Tibial nerve (tissue), 4 donors: ENCODE measurements around the gene MICAL2. TPM values are rescaled to one million over a fixed set of nuclear protein-coding genes. Genes with fewer than 3 reads are reported as not detected.
A peak's percentile ranks its signal among the peaks of the same experiment; 100 is the strongest.

ENCODE experiments used
- DNase-seq, 2 donors: peaks; one replicate each; pipeline ENCODE4 v3.0.0-alpha.2; 2019; ENCODE audit warnings: low spot score in 2 of 2
- H3K27ac ChIP-seq, 4 donors: fragments of 200-600 bp; sonication (generic) in 3 of 4; one replicate each; pipeline ENCODE4 v1.5.1; 2017 to 2019; ENCODE audit warnings: mild to moderate bottlenecking in 1 of 4
- H3K27me3 ChIP-seq, 2 donors: fragments of 200-600 bp; sonication (generic) in 1 of 2; one replicate each; pipeline versions ENCODE4 v1.5.1 to v1.6.0; 2017 to 2019
- H3K36me3 ChIP-seq, 3 donors: fragments of 200-600 bp; sonication (generic); one replicate each; pipeline ENCODE4 v1.5.1; 2018 to 2019
- H3K4me1 ChIP-seq, 4 donors: fragments of 200-600 bp; sonication (generic) in 3 of 4; one replicate each; pipeline ENCODE4 v1.5.1; 2017 to 2019
- H3K4me3 ChIP-seq, 4 donors: fragments of 200-600 bp; sonication (generic) in 3 of 4; one replicate each; pipeline ENCODE4 v1.5.1; 2017 to 2019; ENCODE audit warnings: mild to moderate bottlenecking in 1 of 4, moderate library complexity in 1 of 4
- H3K9me3 ChIP-seq, 4 donors: fragments of 200-600 bp; sonication (generic) in 3 of 4; one replicate each; pipeline ENCODE4 v1.5.1; 2017 to 2019
- EP300 ChIP-seq, 2 donors: sonication (generic); formaldehyde crosslinking; IDR thresholded peaks; one replicate each; pipeline ENCODE4 v1.6.1; 2017; ENCODE audit warnings: antibody characterized with exemption in 2 of 2, mild to moderate bottlenecking in 1 of 2
- POLR2A ChIP-seq, 2 donors: fragments of 450-650 bp; IDR thresholded peaks; one replicate each; pipeline ENCODE4 v1.6.1; 2017; ENCODE audit warnings: antibody characterized with exemption in 2 of 2, mild to moderate bottlenecking in 2 of 2, moderate library complexity in 2 of 2
- WGBS, 2 donors: methylation state at CpG; one replicate each; pipeline ENCODE4 v1.1.5; 2018; 5-methylcytosine and 5-hydroxymethylcytosine counted together
- total RNA-seq, 4 donors: library from RNA; depleted of rRNA; stranded (reverse); fragments of >200 nt; gene quantifications; one replicate each; pipeline ENCODE4 v1.1.0, GENCODE V29; 2016
- TF ChIP-seq, protein P1 (sequence below), 5 experiments: fragments of 200-600 bp in 3 of 5; fragments of 450-650 bp in 2 of 5; sonication (generic) in 3 of 5; IDR thresholded peaks; one replicate each; pipeline ENCODE4 v1.5.1; 2016 to 2019; ENCODE audit warnings: antibody characterized with exemption in 5 of 5, mild to moderate bottlenecking in 3 of 5, moderate library complexity in 2 of 5

MICAL2 gene
- total RNA-seq, 4 donors from 2014 or later: 87.0 to 136 (median 101) TPM

DNA sequence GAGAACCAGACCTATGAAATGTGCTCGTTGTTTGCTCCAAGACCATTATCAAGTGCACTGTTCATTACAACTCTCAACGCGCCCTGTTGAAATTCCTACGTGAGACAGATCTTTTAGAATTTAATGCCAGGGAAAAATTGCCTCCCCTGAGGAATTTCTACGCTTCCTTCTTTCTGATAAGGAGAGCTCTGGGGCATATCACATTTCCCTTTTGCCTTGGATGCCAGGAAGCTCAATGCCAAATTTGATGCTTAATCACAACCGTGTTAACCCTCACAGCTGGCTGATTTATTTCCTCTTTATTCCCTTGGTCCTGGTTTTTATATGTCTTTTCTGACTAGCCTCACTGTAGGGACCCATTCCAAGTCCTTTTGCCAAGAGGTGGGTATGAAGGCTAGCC lies 109.4 kb downstream of the MICAL2 start:
- Histone ChIP-seq H3K27me3 (no peaks in the 10 kb centered on the region), H3K4me1 (peaks cover 0 to 46% (median 26%) of the 10 kb centered on the region in 4 donors), H3K27ac (peak overlapping the region in 2 of 4 donors; percentile 32 to 71), H3K9me3 (no peaks in the 10 kb centered on the region), H3K4me3 (no peak overlapping the region), H3K36me3 (peaks cover 0 to 33% (median 0%) of the 10 kb centered on the region in 3 donors)
- TF ChIP-seq POLR2A (IDR thresholded peaks at IDR 0.05): no peak
- TF ChIP-seq, protein P1, sequence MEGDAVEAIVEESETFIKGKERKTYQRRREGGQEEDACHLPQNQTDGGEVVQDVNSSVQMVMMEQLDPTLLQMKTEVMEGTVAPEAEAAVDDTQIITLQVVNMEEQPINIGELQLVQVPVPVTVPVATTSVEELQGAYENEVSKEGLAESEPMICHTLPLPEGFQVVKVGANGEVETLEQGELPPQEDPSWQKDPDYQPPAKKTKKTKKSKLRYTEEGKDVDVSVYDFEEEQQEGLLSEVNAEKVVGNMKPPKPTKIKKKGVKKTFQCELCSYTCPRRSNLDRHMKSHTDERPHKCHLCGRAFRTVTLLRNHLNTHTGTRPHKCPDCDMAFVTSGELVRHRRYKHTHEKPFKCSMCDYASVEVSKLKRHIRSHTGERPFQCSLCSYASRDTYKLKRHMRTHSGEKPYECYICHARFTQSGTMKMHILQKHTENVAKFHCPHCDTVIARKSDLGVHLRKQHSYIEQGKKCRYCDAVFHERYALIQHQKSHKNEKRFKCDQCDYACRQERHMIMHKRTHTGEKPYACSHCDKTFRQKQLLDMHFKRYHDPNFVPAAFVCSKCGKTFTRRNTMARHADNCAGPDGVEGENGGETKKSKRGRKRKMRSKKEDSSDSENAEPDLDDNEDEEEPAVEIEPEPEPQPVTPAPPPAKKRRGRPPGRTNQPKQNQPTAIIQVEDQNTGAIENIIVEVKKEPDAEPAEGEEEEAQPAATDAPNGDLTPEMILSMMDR (IDR thresholded peaks at IDR 0.05): no peak
- no peak for TF ChIP-seq EP300 (IDR thresholded peaks at IDR 0.05)
- DNase-seq: no peak
- whole genome bisulfite sequencing, 2 donors: 68 to 75% methylated on average over 6 of the region's 6 CpGs

- Histone ChIP-seq H3K27ac (peak overlapping the region in 2 of 4 donors; percentile 32 to 71), H3K36me3 (peaks cover 0 to 33% (median 0%) of the 10 kb centered on the region in 3 donors), H3K4me1 (peaks cover 0 to 46% (median 26%) of the 10 kb centered on the region in 4 donors), H3K9me3 (no peaks in the 10 kb centered on the region), H3K27me3 (no peaks in the 10 kb centered on the region), H3K4me3 (no peak overlapping the region)
- TF ChIP-seq POLR2A (IDR thresholded peaks at IDR 0.05): no peak
- TF ChIP-seq, protein P1 (IDR thresholded peaks at IDR 0.05): no peak
- TF ChIP-seq EP300 (IDR thresholded peaks at IDR 0.05): peak in 1 of 2 donors; percentile 32
- WGBS, 2 donors: 55 to 57% methylated on average over 11 of the region's 11 CpGs
- peak in 1 of 2 donors; percentile 37 for DNase-seq
These were observed 109.9 kb downstream of the MICAL2 start for GRCh38 chr11:12220305-12220704.

DNA sequence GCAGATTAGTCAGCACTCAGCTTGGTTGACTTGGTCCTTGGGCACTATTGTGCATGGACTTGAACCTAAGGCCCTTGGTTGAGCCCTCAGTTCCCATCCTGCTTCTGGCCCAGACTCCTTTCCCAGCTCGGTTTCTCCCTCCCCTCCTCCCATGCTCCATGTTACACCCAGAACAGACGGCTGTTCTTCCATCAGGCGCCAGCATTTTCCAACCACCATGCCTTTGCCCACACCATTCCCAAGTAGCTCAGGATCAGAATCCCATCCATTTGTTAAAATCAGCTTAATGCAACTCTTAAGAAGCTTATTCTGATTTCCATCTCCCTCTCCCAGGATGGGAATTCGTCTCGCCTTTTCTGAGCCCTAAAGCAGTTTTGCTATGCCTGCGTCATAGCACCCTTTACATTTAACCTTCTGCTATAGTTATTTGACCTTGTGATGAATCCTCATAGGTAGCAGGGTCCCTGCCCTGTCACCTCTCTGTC lies 110.7 kb downstream of the MICAL2 start:
- WGBS, 2 donors: 89 to 94% methylated on average over 6 of the region's 6 CpGs
- DNase-seq: no peak

DNA sequence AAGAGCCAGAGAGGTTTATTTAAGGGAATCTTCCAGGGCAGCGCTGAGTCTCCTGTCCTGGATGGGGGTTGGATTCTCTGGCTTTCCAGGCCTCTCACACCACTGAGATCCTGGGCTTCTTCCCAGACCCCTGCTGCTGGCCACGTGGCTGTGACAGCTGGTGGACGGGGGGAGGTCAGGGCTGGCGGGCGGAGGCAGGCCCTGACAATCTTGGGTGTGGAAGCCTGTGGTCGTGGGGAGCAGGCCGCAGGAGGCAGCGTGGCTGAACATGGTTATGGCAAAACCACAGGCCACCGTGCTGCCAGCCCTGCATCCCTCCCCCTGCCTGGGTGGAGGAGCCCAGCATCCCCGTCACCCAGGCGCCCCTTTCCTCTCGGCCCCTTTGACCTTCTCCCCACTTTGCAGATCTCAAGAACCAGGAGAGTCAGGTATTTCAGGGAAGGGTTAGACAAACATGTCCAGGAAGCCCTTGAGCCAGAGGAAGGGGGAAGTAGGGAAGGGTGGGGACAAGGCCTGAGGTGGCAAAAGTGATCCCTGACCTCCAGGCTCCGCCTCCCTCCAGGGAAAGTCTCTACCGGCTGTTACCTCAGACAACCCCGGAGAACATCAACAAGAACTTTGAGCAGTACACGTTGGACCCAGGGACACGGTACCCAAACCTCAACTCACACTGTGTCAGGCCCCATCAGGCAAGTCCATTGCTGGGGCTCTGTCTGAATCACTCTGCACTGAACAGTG lies 111.8 kb downstream of the MICAL2 start:
- no peak for TF ChIP-seq POLR2A (IDR thresholded peaks at IDR 0.05)
- Histone ChIP-seq H3K27ac (peak overlapping the region in 2 of 4 donors; percentile 13 to 71), H3K27me3 (no peaks in the 10 kb centered on the region), H3K36me3 (peaks cover 0 to 41% (median 0%) of the 10 kb centered on the region in 3 donors), H3K4me1 (peaks cover 0 to 38% (median 23%) of the 10 kb centered on the region in 4 donors), H3K4me3 (no peak overlapping the region), H3K9me3 (no peaks in the 10 kb centered on the region)
- whole genome bisulfite sequencing, 2 donors: 68 to 74% methylated on average over 17 of the region's 17 CpGs
- DNase-seq: no peak

More for the DNA sequence above, 110.7 kb downstream of the MICAL2 start:
- Histone ChIP-seq H3K4me1 (peaks cover 0 to 46% (median 26%) of the 10 kb centered on the region in 4 donors), H3K36me3 (peaks cover 0 to 36% (median 0%) of the 10 kb centered on the region in 3 donors), H3K27ac (peak overlapping the region in 2 of 4 donors; percentile 32 to 71), H3K4me3 (no peak overlapping the region), H3K27me3 (no peaks in the 10 kb centered on the region), H3K9me3 (no peaks in the 10 kb centered on the region)
- no peak for TF ChIP-seq EP300 (IDR thresholded peaks at IDR 0.05)
- TF ChIP-seq POLR2A (IDR thresholded peaks at IDR 0.05): no peak
- TF ChIP-seq, protein P1 (IDR thresholded peaks at IDR 0.05): no peak

DNA sequence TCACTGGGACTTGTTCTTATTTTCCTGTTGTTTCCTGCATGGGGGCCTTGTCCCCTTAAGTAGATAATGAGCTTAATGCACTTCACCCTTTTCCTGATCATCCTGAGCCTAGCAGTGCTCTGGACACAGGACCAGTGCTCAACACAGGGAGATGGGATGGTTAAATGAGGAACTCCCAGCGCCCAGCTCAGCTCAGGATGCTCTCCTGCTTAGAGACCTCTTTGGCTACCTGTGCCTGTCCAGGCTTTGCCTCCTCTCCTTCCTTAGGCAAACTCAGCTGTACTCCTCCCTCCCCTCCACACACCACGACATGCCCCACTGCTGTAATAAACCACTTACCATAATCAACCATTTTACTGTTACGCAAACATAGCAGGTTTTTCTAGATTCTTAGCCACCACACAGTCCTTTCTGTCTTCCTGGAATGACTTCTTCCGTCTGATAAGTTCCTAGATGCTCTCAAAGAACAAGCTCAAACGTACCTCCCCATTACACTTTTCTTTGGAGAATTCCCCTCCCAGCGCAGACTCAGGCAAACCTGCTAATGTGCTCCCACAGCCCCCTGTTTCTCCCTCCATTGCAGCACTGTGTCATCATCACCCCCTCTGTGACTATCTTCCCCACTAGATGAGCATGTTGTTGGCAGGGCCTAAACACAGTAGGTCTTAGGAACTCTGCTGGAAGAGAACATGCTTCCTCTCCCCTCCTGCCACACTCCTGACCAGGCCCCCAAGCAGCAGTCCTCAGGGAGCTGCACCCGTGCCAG lies 113.6 kb downstream of the MICAL2 start:
- H3K27ac ChIP-seq: peak overlapping the region in 3 of 4 donors; percentile 40 to 71 (median 55)
- H3K36me3 ChIP-seq: peaks cover 0 to 51% (median 0%) of the 10 kb centered on the region in 3 donors
- no peak for DNase-seq
- H3K27me3 ChIP-seq: no peaks in the 10 kb centered on the region
- H3K4me1 ChIP-seq: peaks cover 0 to 36% (median 23%) of the 10 kb centered on the region in 4 donors
- no peak overlapping the region for H3K4me3 ChIP-seq
- no peak for TF ChIP-seq EP300 (IDR thresholded peaks at IDR 0.05)
- no peaks in the 10 kb centered on the region for H3K9me3 ChIP-seq
- WGBS, 2 donors: 72 to 75% methylated on average over 7 of the region's 7 CpGs
